K562 (cell line): ENCODE data around the gene ZNRF2. TPM values are rescaled to one million over a fixed set of nuclear protein-coding genes. Genes with fewer than 3 reads are reported as not detected.

Source experiments
- ATAC-seq: fragments of 200-7000 bp; cut with Tn5 transposase; 3 replicates; pipeline ENCODE4 v1.9.1; 2020; ENCODE audit warnings: moderate library complexity
- BruUV-seq: library from RNA; stranded (reverse); fragments of 400-500 nt; replicated peaks from 2 replicates; lab custom pipeline; 2021; lab: Mats Ljungman, UMichigan
- CTCF ChIA-PET: fragments of 300-600 bp; formaldehyde crosslinking; extraction: SDS; loops from one replicate; lab custom pipeline; 2021; ENCODE audit warnings: low intra/inter-chr PET ratio; lab: Yijun Ruan, JAX
- POLR2A ChIA-PET: fragments of 300-600, 350-650 bp; sonication (Branson Sonifier 250); formaldehyde crosslinking; extraction: SDS; loops from one replicate; lab custom pipeline; 2021; ENCODE audit warnings: antibody characterized with exemption, inconsistent platforms; lab: Yijun Ruan, JAX
- DNase-seq, 4 experiments: peaks; one replicate each; pipeline versions ENCODE4 v3.0.0 to v3.0.0-alpha.2; 2011 to 2018; ENCODE audit warnings: low spot score in 3 of 4, mixed read lengths in 3 of 4; ENCODE audit errors: extremely low read depth in 1 of 4
- FAIRE-seq: peaks from 2 replicates; lab custom pipeline; 2011; peaks lifted over from hg19 to GRCh38; lab: Jason Lieb, UNC
- H2AFZ ChIP-seq: 2 replicates; pipeline ENCODE4 v1.6.0; 2011; ENCODE audit warnings: low read depth, low read length, control low read depth, inconsistent platforms
- H3K27ac ChIP-seq: fragments of 200-600 bp; 3 replicates; pipeline ENCODE4 v1.8.0; 2011; ENCODE audit warnings: low read depth, mild to moderate bottlenecking, control low read depth, inconsistent platforms, low read length, moderate library complexity, mixed read lengths; ENCODE audit errors: extremely low read depth
- H3K27me3 ChIP-seq, 2 experiments: fragments of 300-600 bp in 1 of 2; 2 replicates in 1 of 2; 3 replicates in 1 of 2; pipeline versions ENCODE4 v1.6.0 to v1.8.0; 2011; ENCODE audit warnings: inconsistent platforms in 2 of 2, low read length in 2 of 2, mild to moderate bottlenecking in 1 of 2, mixed read lengths in 1 of 2, moderate library complexity in 1 of 2; ENCODE audit not compliant: control insufficient read depth in 2 of 2, insufficient read depth in 2 of 2
- H3K36me3 ChIP-seq: fragments of 300-600 bp; 3 replicates; pipeline ENCODE4 v1.8.0; 2011; ENCODE audit warnings: mild to moderate bottlenecking, low read length, inconsistent platforms; ENCODE audit not compliant: control insufficient read depth, insufficient read depth
- H3K4me1 ChIP-seq, 2 experiments: fragments of 200-600 bp in 1 of 2; replicated peaks in 1 of 2; 2 replicates in 1 of 2; 3 replicates in 1 of 2; pipeline versions ENCODE4 v1.5.1 to v1.8.0; 2011; ENCODE audit warnings: inconsistent platforms in 2 of 2, low read length in 2 of 2, mild to moderate bottlenecking in 1 of 2, mixed read lengths in 1 of 2, moderate library complexity in 1 of 2; ENCODE audit not compliant: control insufficient read depth in 2 of 2, insufficient read depth in 2 of 2
- H3K4me2 ChIP-seq: 2 replicates; pipeline ENCODE4 v1.6.1; 2011; ENCODE audit warnings: low read length, control low read depth, inconsistent platforms, mixed read lengths; ENCODE audit not compliant: insufficient read depth
- H3K4me3 ChIP-seq: fragments of 200-600 bp; sonication (generic), shearing (Covaris generic); 2 replicates; pipeline ENCODE4 v1.5.1; 2016; ENCODE audit warnings: control low read depth, inconsistent platforms
- H3K79me2 ChIP-seq: fragments of 200-600 bp; 3 replicates; pipeline ENCODE4 v1.8.0; 2011; ENCODE audit warnings: low read length, inconsistent platforms; ENCODE audit not compliant: control insufficient read depth, insufficient read depth
- H3K9ac ChIP-seq, 2 experiments: 2 replicates each; pipeline versions ENCODE4 v1.6.0 to v1.6.1; 2011; ENCODE audit warnings: low read depth in 2 of 2, low read length in 2 of 2, control low read depth in 1 of 2, inconsistent platforms in 1 of 2, mild to moderate bottlenecking in 1 of 2, mixed read lengths in 1 of 2; ENCODE audit not compliant: insufficient read depth in 1 of 2
- H3K9me1 ChIP-seq: one replicate; pipeline ENCODE4 v1.6.0; 2011; ENCODE audit warnings: inconsistent platforms, mild to moderate bottlenecking, low read length, moderate library complexity; ENCODE audit not compliant: control insufficient read depth, insufficient read depth
- H3K9me3 ChIP-seq: replicated peaks from 2 replicates; pipeline ENCODE4 v1.5.1; 2011; ENCODE audit warnings: low read depth, low read length, inconsistent platforms; ENCODE audit not compliant: control insufficient read depth, insufficient read depth
- H4K20me1 ChIP-seq: replicated peaks from 2 replicates; pipeline ENCODE4 v1.6.1; 2011; ENCODE audit warnings: low read length, inconsistent platforms, mixed read lengths; ENCODE audit not compliant: control insufficient read depth, insufficient read depth
- CEBPG ChIP-seq, 3 experiments: fragments of 200-800 bp in 1 of 3; sonication (Bioruptor generic) in 1 of 3; sonication (generic) in 1 of 3; formaldehyde crosslinking in 1 of 3; IDR thresholded peaks in 2 of 3; conservative IDR thresholded peaks in 1 of 3; 2 replicates each; pipeline versions ENCODE4 v1.6.1 to v1.8.0; 2016 to 2022; ENCODE audit warnings: missing compliant biosample characterization in 2 of 3, missing genetic modification characterization in 2 of 3, mild to moderate bottlenecking in 1 of 3, missing genetic modification reagents in 1 of 3
- GTF2B ChIP-seq: IDR thresholded peaks from 2 replicates; pipeline ENCODE4 v1.6.1; 2011; ENCODE audit not compliant: insufficient read length; ENCODE audit errors: extremely low read depth
- LARP7 ChIP-seq: fragments of 450-650 bp; IDR thresholded peaks from 2 replicates; pipeline ENCODE4 v1.6.1; 2016
- RBBP5 ChIP-seq: fragments of 200-600 bp; sonication (generic); IDR thresholded peaks from 2 replicates; pipeline ENCODE4 v1.6.1; 2012; ENCODE audit warnings: borderline replicate concordance, mild to moderate bottlenecking, low read length, control low read depth, inconsistent platforms; ENCODE audit not compliant: insufficient read depth, poor library complexity, severe bottlenecking
- RUNX1 ChIP-seq: sonication (generic); IDR thresholded peaks from 2 replicates; pipeline ENCODE4 v1.6.1; 2016; ENCODE audit warnings: antibody characterized with exemption, low read depth
- SAFB ChIP-seq: fragments of 200-400 bp; formaldehyde crosslinking; IDR thresholded peaks from 2 replicates; pipeline ENCODE4 v1.6.1; 2017; ENCODE audit warnings: low read depth, low read length, borderline replicate concordance
- SMAD3 ChIP-seq: fragments of 450-650 bp; formaldehyde crosslinking; conservative IDR thresholded peaks from 2 replicates; pipeline ENCODE4 v1.4.0; 2020; ENCODE audit warnings: mild to moderate bottlenecking
- TCF7L2 ChIP-seq: fragments of 150-350 bp; IDR thresholded peaks from 2 replicates; pipeline ENCODE4 v1.6.1; 2016; ENCODE audit warnings: low read depth, mild to moderate bottlenecking, low read length, moderate library complexity
- ZBTB11 ChIP-seq, 3 experiments: fragments of 200-800 bp in 1 of 3; fragments of 250-450 bp in 1 of 3; fragments of 450-650 bp in 1 of 3; sonication (Bioruptor Pico) in 1 of 3; sonication (Bioruptor generic) in 1 of 3; formaldehyde crosslinking in 1 of 3; IDR thresholded peaks; 2 replicates each; pipeline versions ENCODE4 v1.6.1 to v1.8.0; 2016 to 2022; ENCODE audit warnings: mild to moderate bottlenecking in 2 of 3, missing genetic modification characterization in 2 of 3, missing compliant biosample characterization in 1 of 3, moderate library complexity in 1 of 3
- ZBTB12 ChIP-seq: fragments of 250-450 bp; sonication (Bioruptor Pico); IDR thresholded peaks from 2 replicates; pipeline ENCODE4 v1.4.0; 2020
- ZC3H8 ChIP-seq: fragments of 450-650 bp; IDR thresholded peaks from 2 replicates; pipeline ENCODE4 v1.6.1; 2017
- ZNF124 ChIP-seq: sonication (generic); formaldehyde crosslinking; IDR thresholded peaks from 2 replicates; pipeline ENCODE4 v1.8.1; 2022; ENCODE audit warnings: missing genetic modification reagents
- ZNF253 ChIP-seq: fragments of 250-450 bp; sonication (Bioruptor Pico); conservative IDR thresholded peaks from 2 replicates; pipeline ENCODE4 v1.6.1; 2021; ENCODE audit warnings: mild to moderate bottlenecking
- ZNF316 ChIP-seq: fragments of 450-650 bp; IDR thresholded peaks from 2 replicates; pipeline ENCODE4 v1.6.1; 2016
- ZNF41 ChIP-seq: fragments of 250-450 bp; sonication (Bioruptor Pico); conservative IDR thresholded peaks from 2 replicates; pipeline ENCODE4 v1.4.0; 2020; ENCODE audit warnings: mild to moderate bottlenecking
- ZNF551 ChIP-seq: fragments of 250-450 bp; sonication (Bioruptor Pico); IDR thresholded peaks from 2 replicates; pipeline ENCODE4 v1.5.0; 2021; ENCODE audit warnings: mild to moderate bottlenecking, moderate library complexity
- WGBS: fragments of 100-300 bp; shearing (Covaris generic); methylation state at CpG from one replicate; pipeline ENCODE4 v1.1.6; 2016; ENCODE audit warnings: low coverage, mixed read lengths; ENCODE audit not compliant: insufficient coverage; ENCODE audit errors: missing lambda C conversion rate; 5-methylcytosine and 5-hydroxymethylcytosine counted together
- in situ Hi-C: fragments of 300-500 bp; cut with MboI; formaldehyde crosslinking; loops from 4 replicates; pipeline ENCODE4 v1.15.0; 2018; ENCODE audit warnings: inconsistent platforms, mixed read lengths
- intact Hi-C: fragments of 100-400 bp; cut with micrococcal nuclease; formaldehyde crosslinking; loops from 2 replicates; pipeline ENCODE4 v1.14.2; 2022
- polyA plus RNA-seq, 8 experiments: library from polyadenylated mRNA; depleted of rRNA in 4 of 8; stranded (reverse) in 5 of 8; unstranded in 3 of 8; fragments of >200 nt; fragmentation: Nextera tagmentation in 2 of 8; fragmentation: Illumina TruSeq in 1 of 8; extraction: Ambion mirVana in 2 of 8; extraction: Trizol in 1 of 8; gene quantifications; 2 replicates each; pipeline versions ENCODE4 v1.2.1 to v1.2.3, GENCODE V29; 2011 to 2014; ENCODE audit warnings: inconsistent platforms in 1 of 8, missing spikeins in 1 of 8
- total RNA-seq, 7 experiments: library from RNA; depleted of rRNA in 6 of 7; stranded (reverse); fragments of >200 nt in 6 of 7; fragmentation: Illumina TruSeq in 2 of 7; extraction: Trizol in 2 of 7; gene quantifications; 2 replicates each; pipeline versions ENCODE4 v1.2.1 to v1.2.3, GENCODE V29; 2011 to 2021; ENCODE audit warnings: low replicate concordance in 1 of 7
- TF ChIP-seq, protein P1 (sequence below): fragments of 450-650 bp; formaldehyde crosslinking; conservative IDR thresholded peaks from 2 replicates; pipeline ENCODE4 v1.4.0; 2022; ENCODE audit warnings: mild to moderate bottlenecking, missing genetic modification characterization

The ZNRF2 gene
- total and polyA plus RNA-seq, 9 of the 15 experiments (the other 6 are each of a cell fraction or from before 2014, with no cell fraction given) = 1.1 to 13.9 (median 5.5) TPM

GRCh38 chr7:30359957-30360356 lies 75.6 kb downstream of the ZNRF2 start:
- Histone ChIP-seq H3K4me1 (peaks cover 0 to 10% of the 10 kb centered on the region in 2 experiments; a peak in 3 of 5 replicates), H3K9me1 (no peaks in the 10 kb centered on the region), H3K9me3 (no peaks in the 10 kb centered on the region), H3K36me3 (0 out of 3 replicates have a peak, but pooled peaks cover 4% of the 10 kb centered on the region), H3K4me3 (no peak overlapping the region), H3K79me2 (no peaks in the 10 kb centered on the region), H2AFZ (no peak overlapping the region), H3K27ac (no peak overlapping the region), H3K9ac (no peak overlapping the region), H4K20me1 (no peaks in the 10 kb centered on the region), H3K27me3 (no peaks in the 10 kb centered on the region), H3K4me2 (no peak overlapping the region)
- intact Hi-C loops = loop anchor here (10.0 kb wide), 1 partner anchor 195 kb away; no protein-coding TSS in a partner anchor
- in situ Hi-C loops = no loop called here
- 91% methylated on average over 1 of the region's 1 CpG for whole genome bisulfite sequencing
- BruUV-seq = no TSS peak
- DNase-seq (no peak), FAIRE-seq (no peak), ATAC-seq (no peak)
- ChIA-PET CTCF (no interaction called here), POLR2A (no interaction called here)
- TF ChIP-seq LARP7 = no peak
- no peak for TF ChIP-seq CEBPG (CRISPR knock-in tag; IDR thresholded peaks at IDR 0.05)
- TF ChIP-seq CEBPG (tag; conservative IDR thresholded peaks at IDR 0.05 in 1 of 2, IDR thresholded peaks at IDR 0.05 in 1 of 2) = no peak
- no peak for TF ChIP-seq TCF7L2
- no peak for TF ChIP-seq ZNF253 (CRISPR knock-in tag)
- no peak for TF ChIP-seq SAFB
- no peak for TF ChIP-seq ZNF124
- TF ChIP-seq ZBTB11 (CRISPR knock-in tag; IDR thresholded peaks at IDR 0.05) = no peak
- no peak for TF ChIP-seq GTF2B
- no peak for TF ChIP-seq ZBTB12 (CRISPR knock-in tag)
- TF ChIP-seq RUNX1 = no peak
- TF ChIP-seq ZNF551 (CRISPR knock-in tag) = no peak
- no peak for TF ChIP-seq ZC3H8
- no peak for TF ChIP-seq SMAD3
- TF ChIP-seq ZNF41 (CRISPR knock-in tag) = no peak
- no peak for TF ChIP-seq ZNF316
- TF ChIP-seq RBBP5 = no peak
- TF ChIP-seq, protein P1, sequence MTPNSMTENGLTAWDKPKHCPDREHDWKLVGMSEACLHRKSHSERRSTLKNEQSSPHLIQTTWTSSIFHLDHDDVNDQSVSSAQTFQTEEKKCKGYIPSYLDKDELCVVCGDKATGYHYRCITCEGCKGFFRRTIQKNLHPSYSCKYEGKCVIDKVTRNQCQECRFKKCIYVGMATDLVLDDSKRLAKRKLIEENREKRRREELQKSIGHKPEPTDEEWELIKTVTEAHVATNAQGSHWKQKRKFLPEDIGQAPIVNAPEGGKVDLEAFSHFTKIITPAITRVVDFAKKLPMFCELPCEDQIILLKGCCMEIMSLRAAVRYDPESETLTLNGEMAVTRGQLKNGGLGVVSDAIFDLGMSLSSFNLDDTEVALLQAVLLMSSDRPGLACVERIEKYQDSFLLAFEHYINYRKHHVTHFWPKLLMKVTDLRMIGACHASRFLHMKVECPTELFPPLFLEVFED = no peak
